ENCODE results near the gene NBAS. TPM values are rescaled to one million over a fixed set of nuclear protein-coding genes. Genes with fewer than 3 reads are reported as not detected.

The NBAS gene
- total RNA-seq, 1 experiment from 2014 or later, result 46.4 TPM

- ChIA-PET POLR2A (no interaction called here), CTCF (interaction anchor here (0.7 kb wide), 3 partner anchors 39 to 1431 kb away, joined by 3 read pairs; no protein-coding TSS in a partner anchor)
- Mint-ChIP-seq H3K4me3 (ENCODE audit: unreplicated experiment) (no peak overlapping the region), H3K9me3 (ENCODE audit: unreplicated experiment) (peaks cover 16% of the 10 kb centered on the region), H3K27ac (ENCODE audit: low read depth, unreplicated experiment) (no peak overlapping the region), H3K27me3 (ENCODE audit: insufficient read depth, unreplicated experiment) (no peaks in the 10 kb centered on the region), H3K4me1 (ENCODE audit: insufficient read depth, unreplicated experiment) (no peaks in the 10 kb centered on the region), H3K36me3 (ENCODE audit: insufficient read depth, unreplicated experiment) (no peaks in the 10 kb centered on the region)
- DNase-seq (ENCODE audit: unreplicated experiment), result no peak
- TF ChIP-seq, protein P1, sequence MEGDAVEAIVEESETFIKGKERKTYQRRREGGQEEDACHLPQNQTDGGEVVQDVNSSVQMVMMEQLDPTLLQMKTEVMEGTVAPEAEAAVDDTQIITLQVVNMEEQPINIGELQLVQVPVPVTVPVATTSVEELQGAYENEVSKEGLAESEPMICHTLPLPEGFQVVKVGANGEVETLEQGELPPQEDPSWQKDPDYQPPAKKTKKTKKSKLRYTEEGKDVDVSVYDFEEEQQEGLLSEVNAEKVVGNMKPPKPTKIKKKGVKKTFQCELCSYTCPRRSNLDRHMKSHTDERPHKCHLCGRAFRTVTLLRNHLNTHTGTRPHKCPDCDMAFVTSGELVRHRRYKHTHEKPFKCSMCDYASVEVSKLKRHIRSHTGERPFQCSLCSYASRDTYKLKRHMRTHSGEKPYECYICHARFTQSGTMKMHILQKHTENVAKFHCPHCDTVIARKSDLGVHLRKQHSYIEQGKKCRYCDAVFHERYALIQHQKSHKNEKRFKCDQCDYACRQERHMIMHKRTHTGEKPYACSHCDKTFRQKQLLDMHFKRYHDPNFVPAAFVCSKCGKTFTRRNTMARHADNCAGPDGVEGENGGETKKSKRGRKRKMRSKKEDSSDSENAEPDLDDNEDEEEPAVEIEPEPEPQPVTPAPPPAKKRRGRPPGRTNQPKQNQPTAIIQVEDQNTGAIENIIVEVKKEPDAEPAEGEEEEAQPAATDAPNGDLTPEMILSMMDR (IDR thresholded peaks at IDR 0.05; ENCODE audit: unreplicated experiment), result no peak
- BruUV-seq (replicated peaks), result no TSS peak
- intact Hi-C loops (cut with micrococcal nuclease), result no loop called here
Observed at GRCh38 chr2:15127876-15128275, 433.3 kb downstream of the NBAS start.

GRCh38 chr2:15127301-15127700 lies 433.8 kb downstream of the NBAS start:
- CTCF ChIA-PET, result interaction anchor here (0.7 kb wide), 3 partner anchors 38 to 1430 kb away, joined by 3 read pairs; no protein-coding TSS in a partner anchor
- no TSS peak for BruUV-seq (replicated peaks)
- DNase-seq (ENCODE audit: unreplicated experiment), result no peak
- TF ChIP-seq, protein P1 (IDR thresholded peaks at IDR 0.05; ENCODE audit: unreplicated experiment), result no peak
- Mint-ChIP-seq H3K27ac (ENCODE audit: low read depth, unreplicated experiment) (no peak overlapping the region), H3K4me1 (ENCODE audit: insufficient read depth, unreplicated experiment) (no peaks in the 10 kb centered on the region), H3K4me3 (ENCODE audit: unreplicated experiment) (no peak overlapping the region), H3K9me3 (ENCODE audit: unreplicated experiment) (peaks cover 16% of the 10 kb centered on the region), H3K36me3 (ENCODE audit: insufficient read depth, unreplicated experiment) (no peaks in the 10 kb centered on the region), H3K27me3 (ENCODE audit: insufficient read depth, unreplicated experiment) (no peaks in the 10 kb centered on the region)
- intact Hi-C loops (cut with micrococcal nuclease), result no loop called here
- POLR2A ChIA-PET, result no interaction called here

DNA sequence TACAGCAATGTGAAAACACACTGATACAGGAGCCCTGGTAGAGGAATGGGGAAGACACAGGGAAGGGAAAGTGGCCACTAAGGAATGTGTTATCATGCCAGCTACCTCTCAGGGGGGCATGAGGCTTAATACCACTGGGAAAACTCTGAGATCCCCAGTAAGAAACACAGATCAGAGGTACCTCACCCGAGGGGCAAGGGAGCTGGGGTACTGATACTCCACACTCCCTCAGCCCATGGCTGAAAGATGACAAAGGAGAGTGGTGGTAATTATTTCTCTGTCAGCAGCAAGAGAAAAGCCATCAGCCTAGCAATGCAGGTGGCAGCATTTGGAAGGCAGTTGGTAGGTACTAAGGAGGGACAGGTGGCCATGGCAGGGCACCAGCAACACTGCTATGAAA lies 434.8 kb downstream of the NBAS start:
- no peak overlapping the region for H3K27ac Mint-ChIP-seq (ENCODE audit: low read depth, unreplicated experiment)
- H3K4me3 Mint-ChIP-seq (ENCODE audit: unreplicated experiment), result no peak overlapping the region
- H3K36me3 Mint-ChIP-seq (ENCODE audit: insufficient read depth, unreplicated experiment), result no peaks in the 10 kb centered on the region
- no peaks in the 10 kb centered on the region for H3K27me3 Mint-ChIP-seq (ENCODE audit: insufficient read depth, unreplicated experiment)
- no peaks in the 10 kb centered on the region for H3K4me1 Mint-ChIP-seq (ENCODE audit: insufficient read depth, unreplicated experiment)
- TF ChIP-seq, protein P1 (IDR thresholded peaks at IDR 0.05; ENCODE audit: unreplicated experiment), result no peak
- peaks cover 16% of the 10 kb centered on the region for H3K9me3 Mint-ChIP-seq (ENCODE audit: unreplicated experiment)
- no peak for DNase-seq (ENCODE audit: unreplicated experiment)
- BruUV-seq (replicated peaks), result no TSS peak
- CTCF ChIA-PET, result interaction anchor here (0.5 kb wide), 1 partner anchor 181 kb away, joined by 4 read pairs; no protein-coding TSS in a partner anchor
- intact Hi-C loops (cut with micrococcal nuclease), result no loop called here
- POLR2A ChIA-PET, result no interaction called here

DNA sequence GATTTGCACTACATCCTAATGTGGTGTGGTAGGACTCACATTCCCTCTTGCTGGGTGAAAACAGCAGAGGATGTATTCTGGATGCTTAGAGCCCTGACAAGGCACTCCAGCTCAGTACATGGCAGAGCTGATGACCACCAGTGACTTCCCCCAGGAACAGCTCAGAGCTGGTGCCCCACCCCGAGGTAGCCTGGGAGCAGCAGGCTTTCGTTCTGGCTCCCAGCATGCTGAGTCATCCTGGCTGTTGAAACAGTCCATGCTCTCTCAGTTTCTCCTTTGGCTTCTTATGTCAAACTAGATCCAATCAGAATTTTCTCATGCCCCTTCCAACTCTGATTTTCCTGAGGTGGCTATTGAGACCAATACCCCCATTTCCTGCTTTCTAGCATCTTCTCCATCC lies 438.2 kb downstream of the NBAS start:
- no peaks in the 10 kb centered on the region for H3K36me3 Mint-ChIP-seq (ENCODE audit: insufficient read depth, unreplicated experiment)
- peaks cover 16% of the 10 kb centered on the region for H3K9me3 Mint-ChIP-seq (ENCODE audit: unreplicated experiment)
- TF ChIP-seq, protein P1 (IDR thresholded peaks at IDR 0.05; ENCODE audit: unreplicated experiment), result no peak
- DNase-seq (ENCODE audit: unreplicated experiment), result peak; percentile 39
- intact Hi-C loops (cut with micrococcal nuclease), result no loop called here
- H3K4me3 Mint-ChIP-seq (ENCODE audit: unreplicated experiment), result no peak overlapping the region
- H3K27ac Mint-ChIP-seq (ENCODE audit: low read depth, unreplicated experiment), result no peak overlapping the region
- H3K27me3 Mint-ChIP-seq (ENCODE audit: insufficient read depth, unreplicated experiment), result no peaks in the 10 kb centered on the region
- no TSS peak for BruUV-seq (replicated peaks)
- ChIA-PET CTCF (no interaction called here), POLR2A (no interaction called here)
- H3K4me1 Mint-ChIP-seq (ENCODE audit: insufficient read depth, unreplicated experiment), result no peaks in the 10 kb centered on the region

Data from MCF 10A (cell line).